SK-N-MC (cell line): Measurements from ENCODE around the gene OBSCN.

Source experiments
- EZH2 ChIP-seq: fragments of 200-600 bp; sonication (generic); IDR thresholded peaks from one replicate; pipeline ENCODE4 v1.6.1; 2017; ENCODE audit warnings: antibody characterized with exemption
- FOXP2 ChIP-seq: optimal IDR thresholded peaks from 2 replicates; pipeline ENCODE3; 2011; ENCODE audit warnings: mild to moderate bottlenecking, moderate library complexity; ENCODE audit not compliant: insufficient read depth; ENCODE audit errors: extremely low read length, control extremely low read depth
- POLR2AphosphoS5 ChIP-seq: IDR thresholded peaks from 2 replicates; pipeline ENCODE4 v1.6.1; 2012; ENCODE audit warnings: mild to moderate bottlenecking, low read depth, low read length, borderline replicate concordance

DNA sequence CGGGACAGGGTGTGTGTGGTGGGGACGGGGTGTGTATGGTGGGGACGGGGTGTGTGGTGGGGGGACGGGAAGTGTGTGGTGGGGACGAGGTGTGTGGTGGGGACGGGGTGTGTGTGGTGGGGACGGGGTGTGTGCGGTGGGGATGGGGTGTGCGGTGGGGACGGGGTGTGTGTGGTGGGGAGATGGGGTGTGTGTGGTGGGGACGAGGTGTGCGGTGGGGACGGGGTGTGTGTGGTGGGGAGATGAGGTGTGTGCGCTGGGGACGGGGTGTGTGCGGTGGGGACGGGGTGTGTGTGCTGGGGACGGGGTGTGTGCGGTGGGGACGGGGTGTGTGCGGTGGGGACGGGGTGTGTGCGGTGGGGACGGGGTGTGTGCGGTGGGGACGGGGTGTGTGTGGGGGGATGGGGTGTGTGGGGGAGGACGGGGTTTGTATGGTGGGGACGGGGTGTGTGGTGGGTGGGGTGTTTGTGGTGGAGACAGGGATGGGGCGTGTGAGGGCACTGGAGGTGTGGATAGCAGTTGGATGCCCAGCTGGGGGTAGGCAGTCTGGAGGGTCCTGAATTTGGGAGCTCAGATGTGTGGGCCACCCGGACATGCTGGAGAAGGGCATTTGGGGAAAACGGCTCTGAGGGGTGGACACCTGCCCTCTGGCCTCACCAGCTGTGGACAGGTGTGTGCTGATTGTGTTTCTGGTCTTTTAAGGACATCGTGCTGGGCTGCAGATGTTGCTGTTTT, 25.4 kb upstream of the OBSCN start:
- TF ChIP-seq EZH2: no peak
- no peak for TF ChIP-seq FOXP2
- no peak for TF ChIP-seq POLR2AphosphoS5
